Smooth muscle cell (in vitro differentiated cells): ENCODE data around the gene ATP9A. TPM values are rescaled to one million over a fixed set of nuclear protein-coding genes. Genes with fewer than 3 reads are reported as not detected.

Experiments used
- DNase-seq: peaks from one replicate; lab custom pipeline; 2025; ENCODE audit not compliant: unreplicated experiment; lab: John Stamatoyannopoulos, UW
- H2AFZ ChIP-seq: fragments of 200-600 bp; sonication (generic); 2 replicates; pipeline ENCODE4 v1.6.0; 2016; ENCODE audit warnings: antibody characterized with exemption, low read depth, mild to moderate bottlenecking
- H3F3A ChIP-seq: fragments of 200-600 bp; sonication (generic); 2 replicates; pipeline ENCODE4 v1.6.0; 2017; ENCODE audit warnings: antibody characterized with exemption, low read depth
- H3K27ac ChIP-seq: fragments of 200-600 bp; sonication (generic); 2 replicates; pipeline ENCODE4 v1.5.1; 2016; ENCODE audit warnings: low read depth, mild to moderate bottlenecking
- H3K27me3 ChIP-seq: fragments of 200-600 bp; sonication (generic); 2 replicates; pipeline ENCODE4 v1.6.1; 2016; ENCODE audit warnings: low read depth, mild to moderate bottlenecking
- H3K36me3 ChIP-seq: fragments of 200-600 bp; sonication (generic); 2 replicates; pipeline ENCODE4 v1.5.1; 2016; ENCODE audit warnings: low read depth
- H3K4me1 ChIP-seq: fragments of 200-600 bp; sonication (generic); 2 replicates; pipeline ENCODE4 v1.5.1; 2016; ENCODE audit warnings: low read depth
- H3K4me2 ChIP-seq: fragments of 200-600 bp; sonication (generic); 2 replicates; pipeline ENCODE4 v1.6.0; 2016; ENCODE audit warnings: mild to moderate bottlenecking
- H3K4me3 ChIP-seq: fragments of 200-600 bp; sonication (generic); 2 replicates; pipeline ENCODE4 v1.5.1; 2016; ENCODE audit warnings: mild to moderate bottlenecking
- H3K79me2 ChIP-seq: fragments of 200-600 bp; sonication (generic); 2 replicates; pipeline ENCODE4 v1.6.0; 2016; ENCODE audit warnings: low read depth, mild to moderate bottlenecking
- H3K9ac ChIP-seq: fragments of 200-600 bp; sonication (generic); 2 replicates; pipeline ENCODE4 v1.6.0; 2016; ENCODE audit warnings: low read depth
- H3K9me3 ChIP-seq: fragments of 200-600 bp; sonication (generic); replicated peaks from 2 replicates; pipeline ENCODE4 v1.5.1; 2016; ENCODE audit warnings: low read depth
- H4K20me1 ChIP-seq: fragments of 200-600 bp; sonication (generic); 2 replicates; pipeline ENCODE4 v1.6.0; 2016; ENCODE audit warnings: low read depth
- CTCF ChIP-seq: fragments of 200-600 bp; sonication (generic); IDR thresholded peaks from 2 replicates; pipeline ENCODE4 v1.5.1; 2017; ENCODE audit warnings: borderline replicate concordance, mild to moderate bottlenecking, antibody characterized with exemption; ENCODE audit not compliant: insufficient read depth, poor library complexity, severe bottlenecking
- WGBS: methylation state at CpG from one replicate; pipeline ENCODE4 v1.1.7; 2016; ENCODE audit warnings: low lambda C conversion rate; 5-methylcytosine and 5-hydroxymethylcytosine counted together
- polyA plus RNA-seq: library from polyadenylated mRNA; unstranded; fragments of >200 nt; fragmentation: Nextera tagmentation; extraction: Ambion mirVana; gene quantifications from 2 replicates; pipeline ENCODE4 v1.2.1, GENCODE V29; 2016
- total RNA-seq: library from RNA; depleted of rRNA; stranded (reverse); fragments of >200 nt; gene quantifications from 2 replicates; pipeline ENCODE4 v1.2.3, GENCODE V29; 2014

Gene ATP9A
- total and polyA plus RNA-seq, 2 experiments from 2014 or later, result 3.4 to 8.0 TPM

- no peak for TF ChIP-seq CTCF
- Histone ChIP-seq H3K79me2 (no peaks in the 10 kb centered on the region), H3K27ac (no peak overlapping the region), H3F3A (peaks cover 7% of the 10 kb centered on the region), H3K4me3 (no peak overlapping the region), H2AFZ (no peak overlapping the region), H3K4me1 (no peaks in the 10 kb centered on the region), H3K4me2 (no peak overlapping the region), H4K20me1 (no peaks in the 10 kb centered on the region), H3K9me3 (no peaks in the 10 kb centered on the region), H3K9ac (no peak overlapping the region), H3K27me3 (no peaks in the 10 kb centered on the region), H3K36me3 (no peaks in the 10 kb centered on the region)
- WGBS, result 93% methylated on average over 5 of the region's 5 CpGs
- DNase-seq, result no peak
Measured at GRCh38 chr20:51634877-51635276, 133.3 kb downstream of the ATP9A start.

GRCh38 chr20:51634257-51634656 is 133.9 kb downstream of the ATP9A start:
- H2AFZ ChIP-seq, result no peak overlapping the region

GRCh38 chr20:51633430-51633829 is 134.8 kb downstream of the ATP9A start:
- no peaks in the 10 kb centered on the region for H3K79me2 ChIP-seq
- H3K9ac ChIP-seq, result no peak overlapping the region
- no peaks in the 10 kb centered on the region for H3K27me3 ChIP-seq
- H4K20me1 ChIP-seq, result no peaks in the 10 kb centered on the region
- H3K9me3 ChIP-seq, result no peaks in the 10 kb centered on the region
- no peak overlapping the region for H3K27ac ChIP-seq
- H2AFZ ChIP-seq, result no peak overlapping the region
- H3K4me3 ChIP-seq, result no peak overlapping the region
- DNase-seq, result no peak
- H3K36me3 ChIP-seq, result no peaks in the 10 kb centered on the region
- H3K4me1 ChIP-seq, result no peaks in the 10 kb centered on the region
- 97% methylated on average over 3 of the region's 3 CpGs for WGBS
- H3K4me2 ChIP-seq, result no peak overlapping the region
- no peak for TF ChIP-seq CTCF
- peaks cover 7% of the 10 kb centered on the region for H3F3A ChIP-seq

More at GRCh38 chr20:51634257-51634656, 133.9 kb downstream of the ATP9A start:
- Histone ChIP-seq H3K79me2 (no peaks in the 10 kb centered on the region), H3K36me3 (no peaks in the 10 kb centered on the region), H3K27me3 (no peaks in the 10 kb centered on the region), H3F3A (peaks cover 7% of the 10 kb centered on the region), H3K9me3 (no peaks in the 10 kb centered on the region), H3K27ac (no peak overlapping the region), H3K9ac (no peak overlapping the region), H3K4me3 (no peak overlapping the region), H4K20me1 (no peaks in the 10 kb centered on the region), H3K4me1 (no peaks in the 10 kb centered on the region), H3K4me2 (no peak overlapping the region)
- 92% methylated on average over 9 of the region's 9 CpGs for WGBS
- no peak for TF ChIP-seq CTCF
- DNase-seq, result no peak

- Histone ChIP-seq H3K4me3 (no peak overlapping the region), H3K27ac (peak overlapping the region; percentile 69), H2AFZ (no peak overlapping the region), H3K4me1 (no peaks in the 10 kb centered on the region), H4K20me1 (no peaks in the 10 kb centered on the region), H3K27me3 (no peaks in the 10 kb centered on the region), H3K9ac (no peak overlapping the region), H3K79me2 (no peaks in the 10 kb centered on the region), H3K4me2 (no peak overlapping the region), H3K36me3 (no peaks in the 10 kb centered on the region), H3K9me3 (no peaks in the 10 kb centered on the region), H3F3A (peaks cover 7% of the 10 kb centered on the region)
- WGBS, result 96% methylated on average over 6 of the region's 6 CpGs
- no peak for TF ChIP-seq CTCF
- no peak for DNase-seq
Measured at GRCh38 chr20:51631953-51632352, 136.2 kb downstream of the ATP9A start.
